GM23338 (cell line): Measurements from ENCODE around the gene ARHGEF39.

Experiments
- JUNB ChIP-seq: IDR thresholded peaks from one replicate; pipeline ENCODE4 v1.6.1; 2016; ENCODE audit warnings: antibody characterized with exemption; ENCODE audit not compliant: unreplicated experiment
- POLR2AphosphoS5 ChIP-seq: IDR thresholded peaks from 2 replicates; pipeline ENCODE4 v1.6.1; 2016; ENCODE audit warnings: antibody characterized with exemption, low read depth
- TF ChIP-seq, protein P1 (sequence below), 2 experiments: fragments of 200-600 bp in 1 of 2; sonication (generic) in 1 of 2; conservative IDR thresholded peaks; 2 replicates each; pipeline versions ENCODE4 v1.5.1 to v1.6.1; 2016 to 2017; ENCODE audit warnings: antibody characterized with exemption in 2 of 2, low read depth in 2 of 2, mild to moderate bottlenecking in 2 of 2, moderate library complexity in 1 of 2

- TF ChIP-seq, protein P1, sequence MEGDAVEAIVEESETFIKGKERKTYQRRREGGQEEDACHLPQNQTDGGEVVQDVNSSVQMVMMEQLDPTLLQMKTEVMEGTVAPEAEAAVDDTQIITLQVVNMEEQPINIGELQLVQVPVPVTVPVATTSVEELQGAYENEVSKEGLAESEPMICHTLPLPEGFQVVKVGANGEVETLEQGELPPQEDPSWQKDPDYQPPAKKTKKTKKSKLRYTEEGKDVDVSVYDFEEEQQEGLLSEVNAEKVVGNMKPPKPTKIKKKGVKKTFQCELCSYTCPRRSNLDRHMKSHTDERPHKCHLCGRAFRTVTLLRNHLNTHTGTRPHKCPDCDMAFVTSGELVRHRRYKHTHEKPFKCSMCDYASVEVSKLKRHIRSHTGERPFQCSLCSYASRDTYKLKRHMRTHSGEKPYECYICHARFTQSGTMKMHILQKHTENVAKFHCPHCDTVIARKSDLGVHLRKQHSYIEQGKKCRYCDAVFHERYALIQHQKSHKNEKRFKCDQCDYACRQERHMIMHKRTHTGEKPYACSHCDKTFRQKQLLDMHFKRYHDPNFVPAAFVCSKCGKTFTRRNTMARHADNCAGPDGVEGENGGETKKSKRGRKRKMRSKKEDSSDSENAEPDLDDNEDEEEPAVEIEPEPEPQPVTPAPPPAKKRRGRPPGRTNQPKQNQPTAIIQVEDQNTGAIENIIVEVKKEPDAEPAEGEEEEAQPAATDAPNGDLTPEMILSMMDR (conservative IDR thresholded peaks at IDR 0.05; ENCODE audit: low read depth in 2 of 2) = no peak
- no peak for TF ChIP-seq POLR2AphosphoS5
- TF ChIP-seq JUNB = no peak
These were observed 31.0 kb upstream of the ARHGEF39 start for GRCh38 chr9:35695943-35696401.
